K562 (cell line): Measurements from ENCODE around the gene PLCL1. TPM values are rescaled to one million over a fixed set of nuclear protein-coding genes. Genes with fewer than 3 reads are reported as not detected.
A peak's percentile ranks its signal among the peaks of the same experiment; 100 is the strongest.

ENCODE experiments used
- ATF3 ChIP-seq, 2 experiments: fragments of 450-650 bp in 1 of 2; sonication (generic) in 1 of 2; formaldehyde crosslinking in 1 of 2; IDR thresholded peaks in 1 of 2; conservative IDR thresholded peaks in 1 of 2; 2 replicates each; pipeline versions ENCODE4 v1.6.1 to v1.8.1; 2016 to 2023; ENCODE audit warnings: mild to moderate bottlenecking in 2 of 2, moderate library complexity in 2 of 2, inconsistent platforms in 1 of 2, missing genetic modification reagents in 1 of 2
- CBFA2T3 ChIP-seq: fragments of 450-650 bp; IDR thresholded peaks from 2 replicates; pipeline ENCODE4 v1.6.1; 2017
- CBX2 ChIP-seq: fragments of 200-600 bp; sonication (generic); IDR thresholded peaks from one replicate; pipeline ENCODE4 v1.6.1; 2012; ENCODE audit warnings: mild to moderate bottlenecking, low read length, inconsistent platforms; ENCODE audit not compliant: insufficient read depth, poor library complexity, severe bottlenecking
- CEBPG ChIP-seq, 3 experiments: fragments of 200-800 bp in 1 of 3; sonication (Bioruptor generic) in 1 of 3; sonication (generic) in 1 of 3; formaldehyde crosslinking in 1 of 3; IDR thresholded peaks in 2 of 3; conservative IDR thresholded peaks in 1 of 3; 2 replicates each; pipeline versions ENCODE4 v1.6.1 to v1.8.0; 2016 to 2022; ENCODE audit warnings: missing compliant biosample characterization in 2 of 3, missing genetic modification characterization in 2 of 3, mild to moderate bottlenecking in 1 of 3, missing genetic modification reagents in 1 of 3
- DEAF1 ChIP-seq: fragments of 450-650 bp; formaldehyde crosslinking; IDR thresholded peaks from 2 replicates; pipeline ENCODE4 v1.4.0; 2020; ENCODE audit warnings: mild to moderate bottlenecking, moderate library complexity
- E2F8 ChIP-seq: fragments of 450-650 bp; IDR thresholded peaks from 2 replicates; pipeline ENCODE4 v1.7.1; 2018; ENCODE audit warnings: mild to moderate bottlenecking, low read depth; ENCODE audit not compliant: partially characterized antibody
- GTF2A2 ChIP-seq: IDR thresholded peaks from 2 replicates; pipeline ENCODE4 v1.6.1; 2016; ENCODE audit warnings: mild to moderate bottlenecking, missing genetic modification characterization, missing compliant biosample characterization
- HOXB6 ChIP-seq: fragments of 250-450 bp; sonication (Bioruptor Pico); IDR thresholded peaks from 2 replicates; pipeline ENCODE4 v1.5.1; 2022; ENCODE audit warnings: mild to moderate bottlenecking, borderline replicate concordance
- KDM5B ChIP-seq: fragments of 200-600 bp; sonication (generic); IDR thresholded peaks from 2 replicates; pipeline ENCODE4 v1.6.1; 2012; ENCODE audit warnings: low read depth, mild to moderate bottlenecking, moderate library complexity, low read length, control low read depth, inconsistent platforms; ENCODE audit not compliant: insufficient replicate concordance
- MCM2 ChIP-seq: fragments of 450-650 bp; IDR thresholded peaks from 2 replicates; pipeline ENCODE4 v1.6.1; 2017; ENCODE audit warnings: low read depth, mild to moderate bottlenecking
- SRSF3 ChIP-seq: fragments of 200-400 bp; formaldehyde crosslinking; IDR thresholded peaks from 2 replicates; pipeline ENCODE4 v1.6.1; 2016; ENCODE audit warnings: mild to moderate bottlenecking, low read length, moderate library complexity; ENCODE audit not compliant: insufficient read depth
- ZNF512 ChIP-seq: IDR thresholded peaks from 2 replicates; pipeline ENCODE4 v1.6.1; 2016; ENCODE audit warnings: missing genetic modification characterization, missing compliant biosample characterization
- polyA plus RNA-seq, 8 experiments: library from polyadenylated mRNA; depleted of rRNA in 4 of 8; stranded (reverse) in 5 of 8; unstranded in 3 of 8; fragments of >200 nt; fragmentation: Nextera tagmentation in 2 of 8; fragmentation: Illumina TruSeq in 1 of 8; extraction: Ambion mirVana in 2 of 8; extraction: Trizol in 1 of 8; gene quantifications; 2 replicates each; pipeline versions ENCODE4 v1.2.1 to v1.2.3, GENCODE V29; 2011 to 2014; ENCODE audit warnings: inconsistent platforms in 1 of 8, missing spikeins in 1 of 8
- total RNA-seq, 7 experiments: library from RNA; depleted of rRNA in 6 of 7; stranded (reverse); fragments of >200 nt in 6 of 7; fragmentation: Illumina TruSeq in 2 of 7; extraction: Trizol in 2 of 7; gene quantifications; 2 replicates each; pipeline versions ENCODE4 v1.2.1 to v1.2.3, GENCODE V29; 2011 to 2021; ENCODE audit warnings: low replicate concordance in 1 of 7

Gene PLCL1
- total and polyA plus RNA-seq, 9 of the 15 experiments (the other 6 are each of a cell fraction or from before 2014, with no cell fraction given) = 2.0 to 17.7 (median 8.6) TPM

GRCh38 chr2:198059800-198060199 is 255.4 kb downstream of the PLCL1 start (continued):
- TF ChIP-seq CBX2 = no peak
- no peak for TF ChIP-seq MCM2
- no peak for TF ChIP-seq SRSF3
- TF ChIP-seq CBFA2T3 = peak; percentile 71
- TF ChIP-seq E2F8 = no peak
- no peak for TF ChIP-seq HOXB6 (CRISPR knock-in tag)
- no peak for TF ChIP-seq DEAF1
- TF ChIP-seq CEBPG (CRISPR knock-in tag; IDR thresholded peaks at IDR 0.05) = no peak
- TF ChIP-seq CEBPG (tag; conservative IDR thresholded peaks at IDR 0.05 in 1 of 2, IDR thresholded peaks at IDR 0.05 in 1 of 2) = no peak
- no peak for TF ChIP-seq ZNF512 (tag)
- TF ChIP-seq ATF3 (IDR thresholded peaks at IDR 0.05) = no peak
- TF ChIP-seq ATF3 (CRISPR knock-in tag; conservative IDR thresholded peaks at IDR 0.05) = no peak
- TF ChIP-seq KDM5B = no peak
- no peak for TF ChIP-seq GTF2A2 (tag)
